Measurements from ENCODE around the gene IL17D. TPM values are rescaled to one million over a fixed set of nuclear protein-coding genes. Genes with fewer than 3 reads are reported as not detected.

Gene IL17D
- total and polyA plus RNA-seq, 7 donors, result 1.0 to 78.9 (median 7.7) TPM

DNA sequence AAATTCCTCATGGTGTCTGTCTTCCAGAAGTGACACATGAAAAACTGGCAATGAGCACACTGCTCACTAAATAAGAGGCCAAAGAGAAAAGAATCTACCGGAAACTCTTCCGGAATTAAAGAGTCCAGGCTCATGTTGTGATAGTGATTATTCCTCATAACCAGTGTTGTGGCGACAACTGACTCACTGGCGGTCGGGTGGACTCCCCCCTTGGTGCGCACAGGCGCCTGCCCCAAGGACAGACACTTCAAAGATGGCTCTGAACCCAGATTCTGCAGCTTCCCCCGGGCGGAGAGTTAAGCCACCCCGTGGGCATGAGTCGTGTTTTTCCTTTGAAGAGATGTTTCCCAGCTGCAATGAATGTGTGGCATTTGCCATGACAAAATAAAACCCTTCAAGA lies 10.3 kb downstream of the IL17D start:
- no peaks in the 10 kb centered on the region for H3K36me3 ChIP-seq (ENCODE audit: insufficient read depth in 1 of 2, low read depth in 1 of 2)
- intact Hi-C loops (cut with DNase I), result loop anchor here (2.0 to 5.0 kb wide), 3 partner anchors 114 to 211 kb away; no protein-coding TSS in a partner anchor
- 20 to 32% (median 29%) methylated on average over 11 of the region's 11 CpGs for WGBS, 3 donors
- ATAC-seq (peak; percentile 16 to 33 (median 23)), DNase-seq (peak; percentile 59 to 75)
- H3K4me1 ChIP-seq, result no peaks in the 10 kb centered on the region
- no peak for TF ChIP-seq CTCF (IDR thresholded peaks at IDR 0.05)
- H3K27me3 ChIP-seq (ENCODE audit: insufficient read depth in 3 of 3, low read length in 2 of 3), result no peaks in the 10 kb centered on the region
- peak overlapping the region; percentile 65 for H3K4me3 ChIP-seq
- H3K27ac ChIP-seq, result peak overlapping the region; percentile 91
- H3K9me3 ChIP-seq, result no peaks in the 10 kb centered on the region

DNA sequence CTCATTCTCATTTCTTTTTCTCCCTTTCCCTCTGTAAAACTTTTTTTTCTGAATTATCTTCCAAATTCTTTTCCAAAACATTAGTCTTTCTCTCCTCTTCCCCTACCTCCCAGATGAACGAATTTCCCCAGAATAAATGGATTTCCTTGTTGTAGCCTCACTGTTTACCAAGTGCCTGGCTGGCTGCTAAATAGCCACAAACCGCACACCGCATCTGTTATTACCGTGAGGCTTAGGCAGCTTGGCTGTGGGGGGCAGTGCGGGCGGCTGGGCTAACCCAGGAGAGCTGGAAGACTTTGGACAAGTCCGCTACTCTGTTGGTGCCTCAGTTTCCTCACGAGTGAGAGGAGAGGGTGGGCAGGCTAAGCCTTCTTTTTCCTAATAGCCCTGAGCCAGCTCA lies 10.7 kb downstream of the IL17D start:
- H3K27ac ChIP-seq, result peak overlapping the region; percentile 91
- ATAC-seq, result peak; percentile 0 to 10 (median 2)
- no peaks in the 10 kb centered on the region for H3K9me3 ChIP-seq
- no peaks in the 10 kb centered on the region for H3K36me3 ChIP-seq (ENCODE audit: insufficient read depth in 1 of 2, low read depth in 1 of 2)
- whole genome bisulfite sequencing, 3 donors, result 26 to 42% (median 31%) methylated on average over 8 of the region's 8 CpGs
- intact Hi-C loops (cut with DNase I), result loop anchor here in 1 of 2 donors (5.0 kb wide), 1 partner anchor 113 kb away; no protein-coding TSS in a partner anchor
- H3K4me3 ChIP-seq, result peak overlapping the region; percentile 65
- H3K27me3 ChIP-seq (ENCODE audit: insufficient read depth in 3 of 3, low read length in 2 of 3), result no peaks in the 10 kb centered on the region
- no peaks in the 10 kb centered on the region for H3K4me1 ChIP-seq
- TF ChIP-seq CTCF (IDR thresholded peaks at IDR 0.05), result no peak
- no peak for DNase-seq

DNA sequence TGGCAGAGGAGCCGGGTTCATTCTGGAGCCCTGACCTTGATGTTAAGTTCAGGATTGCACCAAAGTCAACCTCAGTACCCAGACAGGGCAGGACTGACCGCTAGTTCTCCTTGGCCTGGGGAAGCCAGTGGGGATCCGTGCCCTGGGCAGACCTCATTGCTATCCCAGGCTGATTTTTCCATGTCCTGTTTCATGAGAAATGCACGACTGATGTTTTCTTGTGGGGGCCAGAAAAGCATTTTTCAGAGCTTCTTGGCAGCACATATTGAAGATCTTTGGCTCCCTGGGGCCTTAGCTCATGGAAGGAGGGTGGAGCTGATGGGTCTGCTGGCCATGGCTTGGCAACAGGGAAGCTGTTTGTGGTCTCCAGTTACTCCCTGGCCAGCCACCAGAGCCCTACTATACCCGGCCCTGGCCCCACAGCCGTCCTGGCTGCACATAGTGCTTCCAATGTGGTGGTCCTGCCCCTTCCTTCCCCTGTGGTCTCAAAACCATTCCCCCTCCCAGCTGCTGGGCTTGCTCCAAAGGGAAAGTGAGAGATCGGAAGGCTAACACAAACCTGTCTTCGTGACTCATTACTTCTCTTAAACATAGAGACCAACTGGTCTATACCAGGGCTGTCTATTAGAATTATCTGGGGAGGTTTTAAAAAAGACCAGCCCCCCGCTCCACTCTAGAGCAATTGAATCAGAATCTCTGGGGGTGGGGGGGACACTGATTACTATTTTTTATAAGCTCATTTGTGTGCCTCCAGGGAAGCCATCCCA lies 11.2 kb downstream of the IL17D start:
- DNase-seq (peak; percentile 84 to 89), ATAC-seq (peak; percentile 37 to 43 (median 40))
- TF ChIP-seq CTCF (IDR thresholded peaks at IDR 0.05), result no peak
- peak overlapping the region; percentile 65 for H3K4me3 ChIP-seq
- H3K9me3 ChIP-seq, result no peaks in the 10 kb centered on the region
- 12 to 19% (median 15%) methylated on average over 9 of the region's 9 CpGs for WGBS, 3 donors
- intact Hi-C loops (cut with DNase I), result loop anchor here in 1 of 2 donors (5.0 kb wide), 1 partner anchor 113 kb away; no protein-coding TSS in a partner anchor
- no peaks in the 10 kb centered on the region for H3K27me3 ChIP-seq (ENCODE audit: insufficient read depth in 3 of 3, low read length in 2 of 3)
- no peaks in the 10 kb centered on the region for H3K4me1 ChIP-seq
- peak overlapping the region; percentile 91 for H3K27ac ChIP-seq
- no peaks in the 10 kb centered on the region for H3K36me3 ChIP-seq (ENCODE audit: insufficient read depth in 1 of 2, low read depth in 1 of 2)

DNA sequence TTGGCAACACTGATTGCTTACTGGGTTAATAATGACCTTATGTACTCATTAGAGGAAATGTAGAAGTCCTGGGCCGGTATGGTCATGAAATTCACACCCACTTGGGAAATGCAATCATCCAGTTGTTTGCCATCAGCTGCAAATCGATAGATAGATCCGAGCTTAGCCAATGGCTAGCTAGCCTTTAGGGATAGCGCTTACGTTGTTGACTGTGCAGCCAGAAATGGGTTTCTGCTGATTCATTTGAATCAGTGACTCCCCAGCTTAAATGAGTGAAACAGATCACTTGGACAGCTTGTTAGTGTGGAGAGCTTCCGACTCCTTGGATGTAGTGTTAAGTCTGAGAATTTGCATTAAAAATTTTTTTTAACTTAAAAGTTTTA lies 11.8 kb downstream of the IL17D start:
- ATAC-seq, result no peak
- intact Hi-C loops (cut with DNase I), result no loop called here
- H3K27ac ChIP-seq, result peak overlapping the region; percentile 91

More for the DNA sequence above, 11.8 kb downstream of the IL17D start:
- WGBS, 3 donors, result 41 to 51% (median 41%) methylated on average over 6 of the region's 6 CpGs
- H3K9me3 ChIP-seq, result no peaks in the 10 kb centered on the region
- TF ChIP-seq CTCF (IDR thresholded peaks at IDR 0.05), result no peak
- H3K4me3 ChIP-seq, result peak overlapping the region; percentile 65
- no peaks in the 10 kb centered on the region for H3K27me3 ChIP-seq (ENCODE audit: insufficient read depth in 3 of 3, low read length in 2 of 3)
- no peak for DNase-seq
- no peaks in the 10 kb centered on the region for H3K36me3 ChIP-seq (ENCODE audit: insufficient read depth in 1 of 2, low read depth in 1 of 2)
- H3K4me1 ChIP-seq, result peaks cover 3% of the 10 kb centered on the region
